ENCODE results near the gene DMRTC2. TPM values are rescaled to one million over a fixed set of nuclear protein-coding genes. Genes with fewer than 3 reads are reported as not detected.

DMRTC2 gene
- total and polyA plus RNA-seq, 2 of the 8 experiments (the other 6 are each of a cell fraction or from before 2014, with no cell fraction given), result not detected

GRCh38 chr19:41807176-41807575 is 37.7 kb upstream of the DMRTC2 start:
- H2AFZ ChIP-seq (ENCODE audit: low read length), result no peak overlapping the region
- no peak overlapping the region for H3K18ac ChIP-seq (ENCODE audit: extremely low read depth, low read length)
- 75% methylated on average over 3 of the region's 3 CpGs; no CpG with 5 or more reads in 1 of the 2 experiments for whole genome bisulfite sequencing, 2 experiments (ENCODE audit: extremely low coverage in 1 of 2, insufficient coverage in 1 of 2, insufficient read length in 1 of 2, insufficient replicate concordance in 2 of 2, low coverage in 1 of 2, low lambda C conversion rate in 2 of 2, missing lambda C conversion rate in 1 of 2)
- no peak overlapping the region for H4K8ac ChIP-seq (ENCODE audit: extremely low read depth, insufficient read depth, low read length)
- no peak overlapping the region for H3K4me3 ChIP-seq (ENCODE audit: extremely low read depth in 1 of 4, insufficient read depth in 2 of 4, low read depth in 3 of 4, low read length in 4 of 4)
- ChIA-PET POLR2A (ENCODE audit: partially characterized antibody) (no interaction called here), CTCF (ENCODE audit: partially characterized antibody) (interaction anchor here (0.8 to 1.7 kb wide), 3 partner anchors 9 to 29 kb away, joined by 3 to 4 read pairs (median 3); no protein-coding TSS in a partner anchor)
- no peak overlapping the region for H2BK12ac ChIP-seq (ENCODE audit: low read depth, low read length)
- DNase-seq (ENCODE audit: low read depth in 1 of 2, low spot score in 2 of 2) (no peak), FAIRE-seq (no peak)
- H3K4ac ChIP-seq (replicated peaks; ENCODE audit: insufficient read length, low read depth, low read length), result no peak overlapping the region
- H3K27me3 ChIP-seq (replicated peaks in 1 of 4; ENCODE audit: control insufficient read depth in 3 of 4, extremely low read depth in 1 of 4, insufficient read depth in 3 of 4, low read length in 3 of 4), result no peaks in the 10 kb centered on the region
- H3K36me3 ChIP-seq (ENCODE audit: control insufficient read depth in 2 of 4, insufficient read depth in 4 of 4, low read length in 3 of 4), result no peaks in the 10 kb centered on the region
- H2AK5ac ChIP-seq (ENCODE audit: low read depth, low read length), result no peak overlapping the region
- no peak for TF ChIP-seq GABPA (IDR thresholded peaks at IDR 0.05; ENCODE audit: borderline replicate concordance, insufficient read depth, low read length)
- no peak for TF ChIP-seq TBP (IDR thresholded peaks at IDR 0.05; ENCODE audit: low read depth, low read length)
- TF ChIP-seq FOSL1 (IDR thresholded peaks at IDR 0.05; ENCODE audit: insufficient read depth, low read depth, low read length), result no peak
- TF ChIP-seq RBBP5 (IDR thresholded peaks at IDR 0.05; ENCODE audit: borderline replicate concordance, low read depth, low read length), result no peak
- no peak for TF ChIP-seq SIN3A (conservative IDR thresholded peaks at IDR 0.05 in 1 of 2, IDR thresholded peaks at IDR 0.05 in 1 of 2; ENCODE audit: low read depth in 1 of 2, low read length in 2 of 2)
- no peak for TF ChIP-seq BCL11A (IDR thresholded peaks at IDR 0.05; ENCODE audit: low read depth in 2 of 2, low read length in 2 of 2)
- TF ChIP-seq MAFK (IDR thresholded peaks at IDR 0.05; ENCODE audit: low read depth, low read length), result no peak
- no peak for TF ChIP-seq CBX5 (IDR thresholded peaks at IDR 0.05; ENCODE audit: low read depth, low read length)
- TF ChIP-seq BRCA1 (IDR thresholded peaks at IDR 0.05; ENCODE audit: low read depth, low read length), result no peak
- no peak for TF ChIP-seq CHD2 (IDR thresholded peaks at IDR 0.05; ENCODE audit: low read length)
- H2BK5ac ChIP-seq (ENCODE audit: low read depth, low read length), result no peak overlapping the region
- H4K20me1 ChIP-seq (replicated peaks in 1 of 2; ENCODE audit: control insufficient read depth in 1 of 2, insufficient read depth in 2 of 2, low read length in 2 of 2), result no peaks in the 10 kb centered on the region
- H2BK120ac ChIP-seq (replicated peaks; ENCODE audit: low read depth, low read length), result no peak overlapping the region
- H3K4me2 ChIP-seq (ENCODE audit: insufficient read depth in 1 of 2, low read depth in 2 of 2, low read length in 2 of 2), result no peak overlapping the region
- no peak overlapping the region for H4K91ac ChIP-seq (replicated peaks; ENCODE audit: insufficient read length, low read length)
- no peak overlapping the region for H3K14ac ChIP-seq (ENCODE audit: insufficient read length)
- no peak overlapping the region for H2BK15ac ChIP-seq (ENCODE audit: low read length)
- H3K9me3 ChIP-seq (ENCODE audit: insufficient read depth in 2 of 2, low read depth in 1 of 2, low read length in 1 of 2), result peaks cover 70 to 72% of the 10 kb centered on the region in 2 experiments
- no peak overlapping the region for H3K27ac ChIP-seq (ENCODE audit: low read depth, low read length)
- H3K4me1 ChIP-seq (replicated peaks in 1 of 4; ENCODE audit: control insufficient read depth in 3 of 4, insufficient read depth in 4 of 4, low read length in 3 of 4), result no peaks in the 10 kb centered on the region
- H4K5ac ChIP-seq (ENCODE audit: insufficient read length, low read depth, low read length), result no peak overlapping the region
- H3K79me1 ChIP-seq (ENCODE audit: low read depth, low read length), result no peaks in the 10 kb centered on the region
- no peak overlapping the region for H3K23ac ChIP-seq (ENCODE audit: insufficient read length)
- no peaks in the 10 kb centered on the region for H3K79me2 ChIP-seq (ENCODE audit: control insufficient read depth in 1 of 2, insufficient read depth in 2 of 2, low read length in 2 of 2)
- H3K9ac ChIP-seq (replicated peaks in 1 of 4; ENCODE audit: extremely low read depth in 1 of 4, low read depth in 3 of 4, low read length in 3 of 4), result no peak overlapping the region
- H2BK20ac ChIP-seq (ENCODE audit: low read length), result no peak overlapping the region
- H3K56ac ChIP-seq (replicated peaks; ENCODE audit: insufficient read length, low read depth, low read length), result no peak overlapping the region
- H3K23me2 ChIP-seq (ENCODE audit: low read depth, low read length), result no peaks in the 10 kb centered on the region
